Suprapubic skin (tissue), 3 donors: ENCODE data around the gene SFI1.

Experiments
- EP300 ChIP-seq: sonication (generic); formaldehyde crosslinking; IDR thresholded peaks from one replicate; pipeline ENCODE4 v1.6.1; 2017; ENCODE audit warnings: antibody characterized with exemption
- TF ChIP-seq, protein P1 (sequence below), 2 donors: fragments of 200-600 bp in 1 of 2; fragments of 450-650 bp in 1 of 2; sonication (generic) in 1 of 2; IDR thresholded peaks; one replicate each; pipeline ENCODE4 v1.5.1; 2016 to 2019; ENCODE audit warnings: antibody characterized with exemption in 2 of 2, mild to moderate bottlenecking in 1 of 2, moderate library complexity in 1 of 2

DNA sequence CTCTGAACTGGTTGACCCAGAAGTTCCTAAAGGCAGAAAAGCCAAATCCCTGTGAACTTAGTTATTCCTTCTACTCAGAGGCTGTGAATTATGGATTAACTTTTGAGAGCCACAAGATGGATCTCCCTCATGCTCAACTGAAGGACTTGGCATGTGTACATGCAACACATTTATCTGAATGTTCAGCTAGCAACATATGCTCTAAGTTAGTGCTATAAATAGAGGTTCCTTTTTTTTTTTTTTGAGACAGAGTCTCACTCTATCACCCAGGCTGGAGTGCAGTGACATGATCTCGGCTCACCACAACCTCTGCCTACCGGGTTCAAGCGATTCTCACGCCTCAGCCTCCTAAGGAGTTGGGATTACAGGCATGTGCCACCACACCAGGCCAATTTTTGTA lies 46.8 kb upstream of the SFI1 start:
- TF ChIP-seq, protein P1, sequence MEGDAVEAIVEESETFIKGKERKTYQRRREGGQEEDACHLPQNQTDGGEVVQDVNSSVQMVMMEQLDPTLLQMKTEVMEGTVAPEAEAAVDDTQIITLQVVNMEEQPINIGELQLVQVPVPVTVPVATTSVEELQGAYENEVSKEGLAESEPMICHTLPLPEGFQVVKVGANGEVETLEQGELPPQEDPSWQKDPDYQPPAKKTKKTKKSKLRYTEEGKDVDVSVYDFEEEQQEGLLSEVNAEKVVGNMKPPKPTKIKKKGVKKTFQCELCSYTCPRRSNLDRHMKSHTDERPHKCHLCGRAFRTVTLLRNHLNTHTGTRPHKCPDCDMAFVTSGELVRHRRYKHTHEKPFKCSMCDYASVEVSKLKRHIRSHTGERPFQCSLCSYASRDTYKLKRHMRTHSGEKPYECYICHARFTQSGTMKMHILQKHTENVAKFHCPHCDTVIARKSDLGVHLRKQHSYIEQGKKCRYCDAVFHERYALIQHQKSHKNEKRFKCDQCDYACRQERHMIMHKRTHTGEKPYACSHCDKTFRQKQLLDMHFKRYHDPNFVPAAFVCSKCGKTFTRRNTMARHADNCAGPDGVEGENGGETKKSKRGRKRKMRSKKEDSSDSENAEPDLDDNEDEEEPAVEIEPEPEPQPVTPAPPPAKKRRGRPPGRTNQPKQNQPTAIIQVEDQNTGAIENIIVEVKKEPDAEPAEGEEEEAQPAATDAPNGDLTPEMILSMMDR (IDR thresholded peaks at IDR 0.05): no peak
- no peak for TF ChIP-seq EP300
